Measurements from ENCODE around the gene ARVCF.

Gene ARVCF

DNA sequence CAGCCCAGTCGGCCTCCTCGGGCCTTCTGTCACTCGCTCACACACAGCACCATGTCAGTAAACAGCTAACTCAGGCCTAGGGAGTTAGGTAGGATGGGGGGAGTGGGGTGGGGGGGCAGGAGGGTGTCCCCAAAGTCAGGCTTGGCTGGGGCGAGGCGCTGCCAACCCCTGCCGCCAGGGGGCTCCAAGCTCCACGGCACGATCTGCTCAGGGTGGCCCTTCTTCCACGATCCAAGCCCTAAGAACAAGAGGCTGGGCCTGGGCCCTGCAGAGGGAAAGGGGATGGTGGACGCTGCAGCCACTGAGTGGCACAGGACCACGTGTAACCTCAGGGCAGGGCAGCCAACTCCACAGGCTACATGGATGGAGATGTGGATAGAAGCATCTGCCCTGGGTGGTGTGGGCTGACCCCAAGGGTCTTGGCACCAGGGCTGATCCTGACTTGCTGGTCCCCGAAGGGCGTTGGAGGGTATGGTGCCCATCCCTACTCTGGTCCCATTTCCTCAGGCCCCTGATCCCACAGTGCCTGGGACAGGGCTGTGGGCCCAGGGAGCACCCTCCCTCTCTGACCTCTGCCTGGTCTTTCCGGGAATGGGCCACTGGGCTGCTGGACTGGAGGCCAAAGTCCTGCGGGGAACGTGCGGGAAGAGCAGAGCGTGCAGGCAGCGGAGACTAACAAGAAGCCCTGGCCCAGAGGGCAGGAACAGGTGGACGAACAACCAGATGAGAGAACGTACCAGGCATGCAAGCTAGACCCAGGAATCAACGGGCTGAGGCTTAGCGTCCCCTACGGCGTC is 45.9 kb downstream of the ARVCF start:
- DNase-seq (ENCODE audit: low spot score): peak; percentile 63
- peaks cover 7% of the 10 kb centered on the region for H3K4me1 Mint-ChIP-seq (ENCODE audit: low read depth)

DNA sequence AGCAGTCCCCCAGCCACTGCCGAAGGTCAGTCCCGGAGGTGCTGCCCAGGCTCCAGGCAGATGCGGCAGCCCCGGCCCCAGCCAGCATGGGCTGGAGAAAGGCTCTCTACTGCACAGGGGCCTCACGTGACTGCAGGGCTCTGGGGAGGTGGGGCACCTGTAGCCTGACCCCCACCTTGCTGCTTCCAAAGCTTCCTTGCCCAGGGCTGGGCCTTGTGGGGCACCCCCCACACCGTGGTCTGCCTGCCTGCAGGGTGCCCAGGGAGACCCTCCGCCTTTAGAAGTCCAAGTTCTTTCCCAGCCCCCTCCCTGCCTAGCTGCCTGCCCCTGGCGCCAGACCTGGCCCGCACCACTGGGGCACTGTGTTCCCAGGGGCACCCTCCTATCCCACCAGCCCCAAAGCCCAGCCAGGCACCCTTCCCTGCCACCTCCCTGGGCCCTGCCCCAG is 46.6 kb downstream of the ARVCF start:
- H3K4me3 Mint-ChIP-seq: no peak overlapping the region
- DNase-seq (ENCODE audit: low spot score): no peak
- H3K9me3 Mint-ChIP-seq: no peaks in the 10 kb centered on the region
- H3K27me3 Mint-ChIP-seq (ENCODE audit: low read depth): no peaks in the 10 kb centered on the region
- peaks cover 4% of the 10 kb centered on the region for H3K36me3 Mint-ChIP-seq (ENCODE audit: low read depth)
- no peak overlapping the region for H3K27ac Mint-ChIP-seq
- H3K4me1 Mint-ChIP-seq (ENCODE audit: low read depth): peaks cover 4% of the 10 kb centered on the region

More for the DNA sequence above, 45.9 kb downstream of the ARVCF start:
- Mint-ChIP-seq H3K36me3 (ENCODE audit: low read depth) (peaks cover 4% of the 10 kb centered on the region), H3K4me3 (no peak overlapping the region), H3K27ac (no peak overlapping the region), H3K27me3 (ENCODE audit: low read depth) (no peaks in the 10 kb centered on the region), H3K9me3 (no peaks in the 10 kb centered on the region)

DNA sequence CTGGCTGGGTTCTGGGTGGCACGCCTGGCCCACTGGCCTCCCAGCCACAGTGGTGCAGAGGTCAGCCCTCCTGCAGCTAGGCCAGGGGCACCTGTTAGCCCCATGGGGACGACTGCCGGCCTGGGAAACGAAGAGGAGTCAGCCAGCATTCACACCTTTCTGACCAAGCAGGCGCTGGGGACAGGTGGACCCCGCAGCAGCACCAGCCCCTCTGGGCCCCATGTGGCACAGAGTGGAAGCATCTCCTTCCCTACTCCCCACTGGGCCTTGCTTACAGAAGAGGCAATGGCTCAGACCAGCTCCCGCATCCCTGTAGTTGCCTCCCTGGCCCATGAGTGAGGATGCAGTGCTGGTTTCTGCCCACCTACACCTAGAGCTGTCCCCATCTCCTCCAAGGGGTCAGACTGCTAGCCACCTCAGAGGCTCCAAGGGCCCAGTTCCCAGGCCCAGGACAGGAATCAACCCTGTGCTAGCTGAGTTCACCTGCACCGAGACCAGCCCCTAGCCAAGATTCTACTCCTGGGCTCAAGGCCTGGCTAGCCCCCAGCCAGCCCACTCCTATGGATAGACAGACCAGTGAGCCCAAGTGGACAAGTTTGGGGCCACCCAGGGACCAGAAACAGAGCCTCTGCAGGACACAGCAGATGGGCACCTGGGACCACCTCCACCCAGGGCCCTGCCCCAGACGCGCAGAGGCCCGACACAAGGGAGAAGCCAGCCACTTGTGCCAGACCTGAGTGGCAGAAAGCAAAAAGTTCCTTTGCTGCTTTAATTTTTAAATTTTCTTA is 47.3 kb downstream of the ARVCF start:
- no peak overlapping the region for H3K4me3 Mint-ChIP-seq
- H3K4me1 Mint-ChIP-seq (ENCODE audit: low read depth): peaks cover 1% of the 10 kb centered on the region
- no peaks in the 10 kb centered on the region for H3K27me3 Mint-ChIP-seq (ENCODE audit: low read depth)
- peaks cover 4% of the 10 kb centered on the region for H3K36me3 Mint-ChIP-seq (ENCODE audit: low read depth)
- H3K9me3 Mint-ChIP-seq: no peaks in the 10 kb centered on the region
- DNase-seq (ENCODE audit: low spot score): no peak
- no peak overlapping the region for H3K27ac Mint-ChIP-seq

DNA sequence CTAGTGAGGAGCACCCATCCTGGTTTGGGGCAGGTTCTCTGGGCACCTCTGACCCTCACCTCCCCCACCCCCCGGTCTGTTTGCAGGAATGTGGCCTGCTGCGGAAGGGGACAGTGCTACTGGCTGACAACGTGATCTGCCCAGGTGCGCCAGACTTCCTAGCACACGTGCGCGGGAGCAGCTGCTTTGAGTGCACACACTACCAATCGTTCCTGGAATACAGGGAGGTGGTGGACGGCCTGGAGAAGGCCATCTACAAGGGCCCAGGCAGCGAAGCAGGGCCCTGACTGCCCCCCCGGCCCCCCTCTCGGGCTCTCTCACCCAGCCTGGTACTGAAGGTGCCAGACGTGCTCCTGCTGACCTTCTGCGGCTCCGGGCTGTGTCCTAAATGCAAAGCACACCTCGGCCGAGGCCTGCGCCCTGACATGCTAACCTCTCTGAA is 48.2 kb downstream of the ARVCF start:
- Mint-ChIP-seq H3K9me3 (no peaks in the 10 kb centered on the region), H3K4me3 (no peak overlapping the region), H3K27ac (no peak overlapping the region), H3K4me1 (ENCODE audit: low read depth) (peaks cover 1% of the 10 kb centered on the region), H3K36me3 (ENCODE audit: low read depth) (peaks cover 4% of the 10 kb centered on the region), H3K27me3 (ENCODE audit: low read depth) (no peaks in the 10 kb centered on the region)
- DNase-seq (ENCODE audit: low spot score): no peak

DNA sequence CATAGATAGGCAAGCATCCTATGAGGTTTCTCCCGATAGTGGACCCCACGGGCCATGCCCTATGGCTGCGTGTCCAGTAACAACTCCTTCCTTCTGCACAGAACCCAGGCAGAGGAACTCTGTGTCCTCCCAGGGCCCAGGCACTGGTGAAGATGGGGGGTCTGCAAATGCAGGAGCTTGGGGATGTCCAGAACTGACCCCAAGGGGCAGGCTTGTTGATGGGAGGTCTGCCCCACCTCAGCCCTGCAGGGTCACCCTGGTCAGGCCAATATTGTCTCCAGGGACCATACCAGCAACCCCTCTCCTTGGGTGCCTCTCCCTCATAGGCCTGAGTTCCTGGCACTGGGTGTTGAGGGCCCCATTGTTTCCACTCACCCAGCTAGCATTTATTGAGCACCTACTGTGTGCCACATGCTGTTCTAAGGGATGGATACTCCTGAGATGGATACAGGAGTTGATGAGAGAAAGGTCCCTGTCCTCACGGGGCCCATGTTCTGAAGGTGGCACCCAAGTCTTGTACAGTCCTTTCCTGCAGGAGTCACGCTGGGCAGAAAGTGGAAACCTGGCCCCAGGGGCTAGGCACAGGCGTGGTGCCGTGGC is 48.7 kb downstream of the ARVCF start:
- Mint-ChIP-seq H3K27me3 (ENCODE audit: low read depth) (no peaks in the 10 kb centered on the region), H3K36me3 (ENCODE audit: low read depth) (peaks cover 4% of the 10 kb centered on the region), H3K4me1 (ENCODE audit: low read depth) (peaks cover 1% of the 10 kb centered on the region), H3K9me3 (no peaks in the 10 kb centered on the region), H3K27ac (no peak overlapping the region), H3K4me3 (no peak overlapping the region)
- DNase-seq (ENCODE audit: low spot score): no peak

DNA sequence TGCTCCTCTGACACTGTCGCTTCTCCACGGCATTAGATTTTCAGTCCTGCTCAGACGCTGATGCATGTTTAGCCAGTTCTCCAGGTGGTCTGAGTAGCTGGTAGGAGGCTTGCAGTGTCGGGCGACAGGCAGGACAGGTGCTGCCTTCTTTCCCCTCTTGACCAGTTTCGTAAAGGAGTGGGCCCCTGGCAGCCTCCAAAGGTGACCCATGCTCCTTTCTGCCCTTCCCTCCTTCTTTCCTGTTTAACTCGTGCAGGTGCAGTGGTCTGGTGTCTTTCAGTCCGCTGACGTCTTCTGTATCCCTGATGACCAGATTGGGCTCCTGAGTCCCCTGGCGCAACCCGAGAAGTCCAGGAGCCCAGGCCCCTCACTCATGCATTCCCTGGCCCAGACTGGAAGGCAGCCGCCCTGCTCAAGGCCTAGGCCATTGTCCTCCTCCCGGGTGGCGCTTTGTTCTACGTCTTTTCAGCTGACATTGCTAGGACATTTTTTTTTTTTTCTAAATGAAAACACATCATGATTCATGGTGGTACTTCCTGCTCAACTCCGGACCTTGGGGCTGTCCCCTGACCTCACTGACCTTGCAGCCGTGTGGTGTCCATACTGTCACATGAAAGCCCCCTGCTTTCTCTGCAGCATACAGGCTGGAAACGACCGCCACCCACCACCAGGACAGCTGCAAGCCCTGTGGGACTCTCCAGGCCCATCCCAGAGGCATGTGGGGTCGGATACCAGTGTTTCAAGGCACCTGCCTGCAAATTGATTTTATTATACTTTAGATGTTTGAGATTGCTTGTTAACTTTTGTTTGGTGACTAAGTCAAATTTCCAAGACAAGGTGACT is 49.5 kb downstream of the ARVCF start:
- Mint-ChIP-seq H3K4me1 (ENCODE audit: low read depth) (peaks cover 1% of the 10 kb centered on the region), H3K27me3 (ENCODE audit: low read depth) (no peaks in the 10 kb centered on the region), H3K27ac (no peak overlapping the region), H3K36me3 (ENCODE audit: low read depth) (peaks cover 4% of the 10 kb centered on the region), H3K9me3 (no peaks in the 10 kb centered on the region), H3K4me3 (no peak overlapping the region)
- no peak for DNase-seq (ENCODE audit: low spot score)

DNA sequence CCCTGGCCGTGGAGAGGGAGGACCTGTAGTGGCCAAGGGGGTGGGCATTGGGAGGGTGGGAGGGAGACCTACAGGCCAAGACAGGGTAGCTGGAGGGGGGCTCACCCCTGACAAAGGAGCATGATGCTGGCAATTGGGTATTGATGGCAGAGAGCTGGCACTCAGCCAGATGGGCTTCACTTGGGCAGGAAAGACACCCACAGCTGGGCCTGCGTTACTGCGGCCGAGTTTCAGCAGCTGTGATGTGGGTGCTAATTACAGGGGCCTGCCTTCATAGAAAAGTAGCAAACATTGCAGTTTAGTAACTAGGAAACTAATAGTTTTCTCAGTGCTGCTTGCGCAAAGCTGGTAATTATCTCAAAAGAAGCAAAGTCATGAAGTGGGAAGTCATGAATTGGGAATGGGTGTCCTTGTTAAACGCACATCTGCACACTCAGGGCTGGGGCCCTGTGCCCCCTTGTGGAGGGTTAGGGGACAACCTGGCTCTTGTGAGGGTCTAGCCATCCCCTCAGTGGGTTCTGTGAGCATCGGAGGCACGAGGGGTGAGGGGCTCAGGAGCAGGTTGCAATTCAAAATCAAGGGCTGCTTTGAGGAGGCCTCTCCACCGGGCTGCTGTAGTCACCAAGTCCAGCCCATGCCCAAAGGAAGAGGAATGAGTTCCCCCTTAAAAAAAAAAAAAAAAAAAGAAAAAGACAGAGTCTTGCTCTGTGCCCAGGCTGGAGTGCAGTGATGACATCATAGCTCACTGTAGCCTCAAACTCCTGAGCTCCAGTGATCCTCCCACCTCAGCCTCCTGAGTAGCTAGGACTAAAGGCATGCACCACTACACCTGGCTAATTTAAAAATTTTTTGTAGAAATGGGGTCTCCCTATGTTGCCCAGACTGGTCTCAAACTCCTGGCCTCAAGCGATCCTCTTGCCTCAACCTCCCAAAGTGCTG is 50.6 kb downstream of the ARVCF start:
- H3K9me3 Mint-ChIP-seq: no peaks in the 10 kb centered on the region
- H3K4me1 Mint-ChIP-seq (ENCODE audit: low read depth): peaks cover 1% of the 10 kb centered on the region
- H3K27ac Mint-ChIP-seq: no peak overlapping the region
- no peak overlapping the region for H3K4me3 Mint-ChIP-seq
- H3K27me3 Mint-ChIP-seq (ENCODE audit: low read depth): no peaks in the 10 kb centered on the region
- H3K36me3 Mint-ChIP-seq (ENCODE audit: low read depth): peaks cover 4% of the 10 kb centered on the region
- no peak for DNase-seq (ENCODE audit: low spot score)

DNA sequence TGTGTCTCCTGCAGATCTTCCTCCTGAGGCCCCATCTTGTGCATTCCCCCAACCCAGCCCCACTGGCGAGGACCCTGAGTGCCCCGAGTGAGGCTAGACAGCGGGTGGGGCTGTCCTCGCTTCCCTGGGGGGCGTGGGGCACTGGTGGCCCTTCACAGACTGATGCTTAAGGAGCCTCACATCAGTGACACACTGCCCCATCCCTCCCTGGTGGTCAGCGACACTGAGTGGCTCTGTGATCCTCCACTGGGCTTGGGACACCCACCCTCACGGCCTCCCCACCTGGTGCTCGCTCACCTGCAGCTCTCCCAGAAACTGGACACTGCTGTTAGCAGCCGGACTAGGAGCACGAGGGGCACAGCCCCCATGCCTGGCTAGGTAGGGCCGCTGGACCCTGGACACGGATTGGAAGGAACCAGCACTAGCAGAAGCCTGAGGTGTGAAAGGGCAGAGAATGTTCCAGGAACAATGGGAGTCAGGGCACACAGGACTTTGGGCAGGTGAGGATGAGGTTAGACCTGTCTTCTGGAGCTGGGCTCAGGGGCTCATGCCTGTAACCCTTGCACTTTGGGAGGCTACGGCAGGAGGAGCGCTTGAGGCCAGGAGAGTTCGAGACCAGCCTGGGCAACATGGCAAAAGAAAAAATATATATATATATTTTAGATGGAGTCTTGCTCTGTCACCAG is 51.8 kb downstream of the ARVCF start:
- no peaks in the 10 kb centered on the region for H3K4me1 Mint-ChIP-seq (ENCODE audit: low read depth)
- H3K9me3 Mint-ChIP-seq: no peaks in the 10 kb centered on the region
- peaks cover 4% of the 10 kb centered on the region for H3K36me3 Mint-ChIP-seq (ENCODE audit: low read depth)
- H3K4me3 Mint-ChIP-seq: no peak overlapping the region
- no peak for DNase-seq (ENCODE audit: low spot score)
- H3K27ac Mint-ChIP-seq: no peak overlapping the region
- no peaks in the 10 kb centered on the region for H3K27me3 Mint-ChIP-seq (ENCODE audit: low read depth)

DNA sequence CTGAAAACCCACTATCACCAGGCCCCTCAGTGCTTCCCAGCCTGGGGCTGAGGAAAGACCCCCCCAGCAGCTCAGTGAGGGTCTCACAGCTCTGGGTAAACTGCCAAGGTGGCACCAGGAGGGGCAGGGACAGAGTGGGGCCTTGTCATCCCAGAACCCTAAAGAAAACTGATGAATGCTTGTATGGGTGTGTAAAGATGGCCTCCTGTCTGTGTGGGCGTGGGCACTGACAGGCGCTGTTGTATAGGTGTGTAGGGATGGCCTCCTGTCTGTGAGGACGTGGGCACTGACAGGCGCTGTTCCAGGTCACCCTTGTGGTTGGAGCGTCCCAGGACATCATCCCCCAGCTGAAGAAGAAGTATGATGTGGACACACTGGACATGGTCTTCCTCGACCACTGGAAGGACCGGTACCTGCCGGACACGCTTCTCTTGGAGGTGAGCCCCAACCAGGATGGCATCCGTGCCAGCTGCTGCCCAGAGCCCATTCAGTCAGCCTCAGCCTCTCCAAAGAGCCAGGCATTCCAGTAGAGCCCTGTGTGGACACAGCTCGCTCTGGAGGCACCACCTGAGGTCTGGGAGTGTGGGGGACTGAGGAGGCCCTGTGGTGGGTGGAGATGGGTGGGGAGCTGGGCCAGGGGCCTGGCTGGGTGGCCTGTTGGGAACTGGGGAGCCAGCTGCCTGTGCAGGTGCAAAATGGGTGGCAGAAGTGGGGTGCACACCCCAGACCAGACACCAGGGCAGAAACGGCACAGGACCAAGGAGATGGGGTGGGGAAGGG is 52.6 kb downstream of the ARVCF start:
- no peak overlapping the region for H3K4me3 Mint-ChIP-seq
- H3K9me3 Mint-ChIP-seq: no peaks in the 10 kb centered on the region
- no peaks in the 10 kb centered on the region for H3K27me3 Mint-ChIP-seq (ENCODE audit: low read depth)
- no peak overlapping the region for H3K27ac Mint-ChIP-seq
- no peak for DNase-seq (ENCODE audit: low spot score)
- H3K4me1 Mint-ChIP-seq (ENCODE audit: low read depth): no peaks in the 10 kb centered on the region
- H3K36me3 Mint-ChIP-seq (ENCODE audit: low read depth): peaks cover 4% of the 10 kb centered on the region

DNA sequence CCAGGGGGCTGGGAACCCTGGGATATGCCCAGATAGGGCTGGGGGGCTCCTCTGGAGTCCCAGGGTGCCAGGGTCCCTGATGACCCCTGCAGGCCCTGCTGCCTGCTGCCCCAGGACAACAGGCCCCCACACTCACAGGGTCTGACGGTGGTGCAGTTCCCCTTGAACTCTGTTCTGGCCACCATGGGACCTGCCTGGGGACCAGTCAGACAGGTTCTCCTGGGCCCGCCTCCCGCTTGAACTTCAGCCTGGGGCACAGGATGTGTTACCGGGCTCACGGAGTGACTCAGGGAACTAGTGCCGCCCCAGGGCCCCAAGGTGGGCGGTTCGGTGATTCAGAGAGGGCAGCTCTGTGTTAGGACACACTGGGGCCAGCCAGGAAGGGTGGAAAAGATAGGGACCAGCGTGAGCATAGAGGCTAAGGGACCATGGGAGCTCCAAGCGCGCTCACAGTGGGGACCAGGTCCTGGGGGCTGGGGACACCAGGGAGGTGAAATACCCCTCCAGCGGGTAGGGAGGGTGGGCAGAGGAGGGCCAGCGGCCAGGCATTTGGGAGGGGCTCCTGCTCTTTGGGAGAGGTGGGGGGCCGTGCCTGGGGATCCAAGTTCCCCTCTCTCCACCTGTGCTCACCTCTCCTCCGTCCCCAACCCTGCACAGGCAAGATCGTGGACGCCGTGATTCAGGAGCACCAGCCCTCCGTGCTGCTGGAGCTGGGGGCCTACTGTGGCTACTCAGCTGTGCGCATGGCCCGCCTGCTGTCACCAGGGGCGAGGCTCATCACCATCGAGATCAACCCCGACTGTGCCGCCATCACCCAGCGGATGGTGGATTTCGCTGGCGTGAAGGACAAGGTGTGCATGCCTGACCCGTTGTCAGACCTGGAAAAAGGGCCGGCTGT is 53.5 kb downstream of the ARVCF start:
- peaks cover 4% of the 10 kb centered on the region for H3K36me3 Mint-ChIP-seq (ENCODE audit: low read depth)
- DNase-seq (ENCODE audit: low spot score): peak; percentile 66
- H3K27me3 Mint-ChIP-seq (ENCODE audit: low read depth): no peaks in the 10 kb centered on the region
- H3K4me1 Mint-ChIP-seq (ENCODE audit: low read depth): no peaks in the 10 kb centered on the region
- no peaks in the 10 kb centered on the region for H3K9me3 Mint-ChIP-seq
- H3K4me3 Mint-ChIP-seq: no peak overlapping the region
- H3K27ac Mint-ChIP-seq: no peak overlapping the region

DNA sequence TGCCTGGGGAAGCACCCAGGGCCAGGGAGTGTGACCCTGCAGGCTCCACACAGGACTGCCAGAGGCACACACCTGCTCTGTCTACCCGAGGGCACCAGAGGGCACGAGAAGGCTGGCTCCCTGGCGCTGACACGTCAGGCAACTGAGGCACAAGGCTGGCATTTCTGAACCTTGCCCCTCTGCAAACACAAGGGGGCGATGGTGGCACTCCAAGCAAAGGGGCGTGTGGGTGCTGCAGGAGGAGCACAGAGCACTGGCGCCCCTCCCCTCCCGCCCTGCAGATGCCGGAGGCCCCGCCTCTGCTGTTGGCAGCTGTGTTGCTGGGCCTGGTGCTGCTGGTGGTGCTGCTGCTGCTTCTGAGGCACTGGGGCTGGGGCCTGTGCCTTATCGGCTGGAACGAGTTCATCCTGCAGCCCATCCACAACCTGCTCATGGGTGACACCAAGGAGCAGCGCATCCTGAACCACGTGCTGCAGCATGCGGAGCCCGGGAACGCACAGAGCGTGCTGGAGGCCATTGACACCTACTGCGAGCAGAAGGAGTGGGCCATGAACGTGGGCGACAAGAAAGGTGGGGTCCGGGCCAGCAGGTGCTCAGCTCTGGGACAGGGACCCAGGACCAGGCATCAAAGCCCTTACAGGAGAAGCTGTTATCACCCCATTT is 54.2 kb downstream of the ARVCF start:
- Mint-ChIP-seq H3K4me3 (no peak overlapping the region), H3K9me3 (no peaks in the 10 kb centered on the region), H3K27ac (no peak overlapping the region), H3K27me3 (ENCODE audit: low read depth) (no peaks in the 10 kb centered on the region), H3K36me3 (ENCODE audit: low read depth) (peaks cover 4% of the 10 kb centered on the region), H3K4me1 (ENCODE audit: low read depth) (no peaks in the 10 kb centered on the region)
- peak; percentile 39 for DNase-seq (ENCODE audit: low spot score)

All from T-helper 2 cell treated with Interferon-gamma antibody and Interleukin-4, amounts not matched to agents 5 μg/mL and 100 μg/mL, for 36 hours (primary cell).